HEK293T (cell line): Measurements from ENCODE around the gene MIB2.

Experiments
- CTCF ChIA-PET: fragments of 350-600 bp; formaldehyde crosslinking; extraction: SDS; loops from one replicate; lab custom pipeline; 2021; ENCODE audit warnings: antibody characterized with exemption, inconsistent platforms; lab: Yijun Ruan, JAX
- POLR2A ChIA-PET: fragments of 350-600 bp; formaldehyde crosslinking; extraction: SDS; loops from one replicate; lab custom pipeline; 2020; ENCODE audit warnings: antibody characterized with exemption, inconsistent platforms; lab: Yijun Ruan, JAX
- DNase-seq: peaks from one replicate; pipeline ENCODE4 v3.0.0; 2012; ENCODE audit warnings: mixed read lengths; ENCODE audit errors: extremely low spot score
- ARNT ChIP-seq: fragments of 450-650 bp; IDR thresholded peaks from 2 replicates; pipeline ENCODE4 v1.6.1; 2017; ENCODE audit warnings: mild to moderate bottlenecking
- BHLHE40 ChIP-seq: fragments of 450-650 bp; IDR thresholded peaks from 2 replicates; pipeline ENCODE4 v1.6.1; 2016; ENCODE audit warnings: mild to moderate bottlenecking, moderate library complexity, borderline replicate concordance
- CTBP1 ChIP-seq: fragments of 450-650 bp; IDR thresholded peaks from 2 replicates; pipeline ENCODE4 v1.6.1; 2016; ENCODE audit warnings: borderline replicate concordance
- ELF4 ChIP-seq: fragments of 450-650 bp; IDR thresholded peaks from 2 replicates; pipeline ENCODE4 v1.6.1; 2017; ENCODE audit warnings: antibody characterized with exemption
- FOXA1 ChIP-seq: fragments of 450-650 bp; IDR thresholded peaks from 2 replicates; pipeline ENCODE4 v1.6.1; 2016; ENCODE audit warnings: mild to moderate bottlenecking
- FOXK2 ChIP-seq: fragments of 450-650 bp; IDR thresholded peaks from 2 replicates; pipeline ENCODE4 v1.6.1; 2016; ENCODE audit warnings: mild to moderate bottlenecking
- FOXM1 ChIP-seq: fragments of 450-650 bp; IDR thresholded peaks from 2 replicates; pipeline ENCODE4 v1.6.1; 2017; ENCODE audit warnings: mild to moderate bottlenecking, borderline replicate concordance
- HDGF ChIP-seq: fragments of 450-650 bp; IDR thresholded peaks from 2 replicates; pipeline ENCODE4 v1.6.1; 2017; ENCODE audit warnings: antibody characterized with exemption, borderline replicate concordance
- L3MBTL2 ChIP-seq: fragments of 450-650 bp; conservative IDR thresholded peaks from 2 replicates; pipeline ENCODE4 v1.6.1; 2016; ENCODE audit warnings: mild to moderate bottlenecking
- LEF1 ChIP-seq: fragments of 450-650 bp; IDR thresholded peaks from 2 replicates; pipeline ENCODE4 v1.6.1; 2017; ENCODE audit warnings: mild to moderate bottlenecking, borderline replicate concordance
- NFRKB ChIP-seq: fragments of 450-650 bp; IDR thresholded peaks from 2 replicates; pipeline ENCODE4 v1.6.1; 2016; ENCODE audit warnings: mild to moderate bottlenecking, moderate library complexity
- SP1 ChIP-seq: fragments of 450-650 bp; IDR thresholded peaks from 2 replicates; pipeline ENCODE4 v1.6.1; 2017
- SUZ12 ChIP-seq: fragments of 450-650 bp; IDR thresholded peaks from 2 replicates; pipeline ENCODE4 v1.6.1; 2016; ENCODE audit warnings: mild to moderate bottlenecking
- TARDBP ChIP-seq: fragments of 450-650 bp; IDR thresholded peaks from 2 replicates; pipeline ENCODE4 v1.6.1; 2016
- ZNF384 ChIP-seq: fragments of 450-650 bp; IDR thresholded peaks from 2 replicates; pipeline ENCODE4 v1.6.1; 2016
- TF ChIP-seq, protein P1 (sequence below): fragments of 450-650 bp; IDR thresholded peaks from 2 replicates; pipeline ENCODE4 v1.6.1; 2016

The MIB2 gene

GRCh38 chr1:1623181-1623630 lies 7.9 kb downstream of the MIB2 start:
- DNase-seq: no peak
- ChIA-PET CTCF (no interaction called here), POLR2A (no interaction called here)
- TF ChIP-seq HDGF (no peak), FOXA1 (no peak), BHLHE40 (no peak), LEF1 (no peak), SP1 (no peak), TARDBP (no peak), L3MBTL2 (no peak), SUZ12 (no peak), FOXM1 (no peak), ZNF384 (no peak), ARNT (no peak), CTBP1 (no peak), ELF4 (no peak), NFRKB (no peak), FOXK2 (no peak)
- TF ChIP-seq, protein P1, sequence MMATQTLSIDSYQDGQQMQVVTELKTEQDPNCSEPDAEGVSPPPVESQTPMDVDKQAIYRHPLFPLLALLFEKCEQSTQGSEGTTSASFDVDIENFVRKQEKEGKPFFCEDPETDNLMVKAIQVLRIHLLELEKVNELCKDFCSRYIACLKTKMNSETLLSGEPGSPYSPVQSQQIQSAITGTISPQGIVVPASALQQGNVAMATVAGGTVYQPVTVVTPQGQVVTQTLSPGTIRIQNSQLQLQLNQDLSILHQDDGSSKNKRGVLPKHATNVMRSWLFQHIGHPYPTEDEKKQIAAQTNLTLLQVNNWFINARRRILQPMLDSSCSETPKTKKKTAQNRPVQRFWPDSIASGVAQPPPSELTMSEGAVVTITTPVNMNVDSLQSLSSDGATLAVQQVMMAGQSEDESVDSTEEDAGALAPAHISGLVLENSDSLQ: no peak

DNA sequence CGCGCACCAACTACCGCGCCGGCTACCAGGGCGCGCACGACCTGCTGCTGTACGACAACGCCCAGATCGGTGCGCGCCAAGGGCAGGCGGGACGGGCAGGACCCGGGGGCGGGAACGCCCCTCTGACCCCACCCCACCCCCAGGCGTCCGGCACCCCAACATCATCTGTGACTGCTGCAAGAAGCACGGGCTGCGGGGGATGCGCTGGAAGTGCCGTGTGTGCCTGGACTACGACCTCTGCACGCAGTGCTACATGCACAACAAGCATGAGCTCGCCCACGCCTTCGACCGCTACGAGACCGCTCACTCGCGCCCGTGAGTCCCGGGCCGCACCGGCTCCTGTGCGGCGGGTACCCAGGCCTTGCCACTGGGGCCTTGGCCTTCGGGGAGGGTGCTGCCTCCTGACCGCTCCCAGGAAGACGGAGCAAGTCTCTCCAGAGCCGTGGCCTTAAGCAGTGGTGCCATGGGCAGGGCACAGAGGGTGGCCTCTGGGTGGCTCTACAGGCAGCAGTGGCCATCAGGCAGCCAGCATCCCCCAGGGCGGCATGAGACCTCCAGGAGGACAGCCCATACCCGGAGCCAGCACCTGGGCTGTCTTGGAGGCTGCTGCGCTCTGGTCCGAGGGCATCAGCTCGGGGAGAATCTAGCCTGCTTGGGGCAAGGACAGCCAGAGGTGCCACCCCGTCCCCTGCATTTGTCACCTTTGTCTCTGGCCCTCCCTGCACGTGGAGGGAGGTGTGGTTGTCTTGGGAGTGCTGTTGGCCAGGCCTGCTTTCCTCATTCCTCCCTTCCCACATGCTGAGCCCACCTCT lies 8.5 kb downstream of the MIB2 start:
- ChIA-PET POLR2A (no interaction called here), CTCF (no interaction called here)
- no peak for DNase-seq
- TF ChIP-seq HDGF (no peak), FOXK2 (no peak), NFRKB (no peak), FOXM1 (no peak), ELF4 (no peak), SUZ12 (no peak), FOXA1 (no peak)
- TF ChIP-seq, protein P1: no peak

DNA sequence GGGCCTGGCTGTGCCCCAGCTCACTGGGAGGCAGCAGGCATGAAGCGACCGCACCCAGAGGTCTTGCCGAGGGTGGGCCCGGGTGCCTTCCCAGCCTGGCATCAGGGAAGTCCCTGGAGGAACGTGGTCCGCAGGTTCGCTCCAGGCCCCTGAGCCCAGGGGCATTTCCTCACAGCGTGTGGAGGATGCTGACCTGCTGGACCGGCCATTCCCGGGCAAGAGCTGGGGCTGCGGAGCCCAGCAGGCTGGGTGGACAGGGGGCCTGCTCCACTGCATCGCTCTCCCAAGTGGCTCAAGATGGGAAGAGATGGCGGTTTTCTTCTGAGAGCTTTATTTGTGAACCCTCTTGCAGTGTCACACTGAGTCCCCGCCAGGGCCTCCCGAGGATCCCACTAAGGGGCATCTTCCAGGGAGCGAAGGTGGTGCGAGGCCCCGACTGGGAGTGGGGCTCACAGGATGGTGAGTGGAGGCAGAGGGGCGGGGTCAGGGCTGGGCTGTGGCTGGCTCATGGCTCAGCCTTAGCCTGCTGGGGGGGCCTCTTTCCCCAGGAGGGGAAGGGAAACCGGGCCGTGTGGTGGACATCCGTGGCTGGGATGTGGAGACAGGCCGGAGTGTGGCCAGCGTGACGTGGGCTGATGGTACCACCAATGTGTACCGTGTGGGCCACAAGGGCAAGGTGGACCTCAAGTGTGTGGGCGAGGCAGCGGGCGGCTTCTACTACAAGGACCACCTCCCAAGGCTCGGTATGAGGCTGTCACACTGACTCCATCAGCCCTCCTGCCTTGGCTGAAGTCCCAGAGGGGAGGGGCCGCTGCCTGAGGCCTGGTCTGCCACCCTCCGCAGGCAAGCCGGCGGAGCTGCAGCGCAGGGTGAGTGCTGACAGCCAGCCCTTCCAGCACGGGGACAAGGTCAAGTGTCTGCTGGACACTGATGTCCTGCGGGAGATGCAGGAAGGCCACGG lies 9.4 kb downstream of the MIB2 start:
- CTCF ChIA-PET: no interaction called here
- POLR2A ChIA-PET: interaction anchor here (2.5 kb wide), 1 partner anchor 9 kb away, joined by 7 read pairs; the partner anchor contains the start of gene MIB2
- no peak for DNase-seq
- TF ChIP-seq FOXA1 (no peak), FOXM1 (no peak)

- ChIA-PET POLR2A (interaction anchor here (2.5 kb wide), 1 partner anchor 10 kb away, joined by 7 read pairs; the partner anchor contains the start of gene MIB2), CTCF (no interaction called here)
- TF ChIP-seq NFRKB (no peak), ELF4 (no peak), FOXK2 (no peak), ZNF384 (no peak), LEF1 (no peak), FOXM1 (no peak), CTBP1 (no peak), FOXA1 (no peak), HDGF (no peak), BHLHE40 (no peak)
- TF ChIP-seq, protein P1: no peak
- no peak for DNase-seq
Observed at GRCh38 chr1:1625404-1625775, 10.1 kb downstream of the MIB2 start.

DNA sequence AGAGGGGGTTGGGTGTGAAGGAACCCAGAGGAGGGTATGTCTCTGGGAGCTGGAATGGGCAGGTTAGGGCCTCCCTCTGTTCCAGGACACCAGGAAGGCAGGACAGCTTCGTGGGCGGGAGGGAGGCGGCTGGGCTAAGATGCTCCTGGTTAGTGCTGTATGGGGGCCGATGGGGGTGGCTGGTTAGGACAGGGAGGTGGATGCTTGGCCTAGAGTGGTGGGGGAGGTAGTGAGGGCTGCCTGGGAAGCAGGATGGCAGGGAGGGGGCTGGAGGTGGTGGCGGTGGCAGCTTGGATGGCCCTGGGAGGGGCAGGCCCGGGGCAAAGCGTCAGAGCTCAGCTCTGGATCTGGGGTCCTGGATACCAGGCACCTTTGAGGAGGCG lies 10.5 kb downstream of the MIB2 start:
- DNase-seq: no peak
- POLR2A ChIA-PET: interaction anchor here (2.5 kb wide), 1 partner anchor 10 kb away, joined by 7 read pairs; the partner anchor contains the start of gene MIB2

More for the DNA sequence above, 10.5 kb downstream of the MIB2 start:
- CTCF ChIA-PET: no interaction called here
- TF ChIP-seq TARDBP (no peak), ELF4 (no peak), FOXA1 (no peak), SP1 (no peak), BHLHE40 (no peak), NFRKB (no peak), L3MBTL2 (no peak), CTBP1 (no peak), SUZ12 (no peak), FOXK2 (no peak), HDGF (no peak), FOXM1 (no peak), ARNT (no peak), ZNF384 (no peak), LEF1 (no peak)
- TF ChIP-seq, protein P1: no peak
